Calu3 (cell line): ENCODE data around the gene ASTL. TPM values are rescaled to one million over a fixed set of nuclear protein-coding genes. Genes with fewer than 3 reads are reported as not detected.
A peak's percentile ranks its signal among the peaks of the same experiment; 100 is the strongest.

Experiments used
- BruUV-seq: library from RNA; stranded (reverse); fragments of 400-500 nt; replicated peaks from 2 replicates; lab custom pipeline; 2021; lab: Mats Ljungman, UMichigan
- CTCF ChIA-PET: fragments of 300-600 bp; sonication (Branson Sonifier 250); formaldehyde crosslinking; loops from one replicate; lab custom pipeline; 2022; ENCODE audit warnings: antibody characterized with exemption; lab: Charles Lee
- DNase-seq: peaks from one replicate; pipeline ENCODE4 v3.0.0; 2022
- H3K27ac Mint-ChIP-seq: one replicate; pipeline ENCODE4 v1.8.0; 2022; ENCODE audit warnings: mixed read lengths; ENCODE audit not compliant: unreplicated experiment
- H3K27me3 Mint-ChIP-seq: one replicate; pipeline ENCODE4 v1.8.0; 2022; ENCODE audit warnings: mixed read lengths; ENCODE audit not compliant: unreplicated experiment
- H3K36me3 Mint-ChIP-seq: one replicate; pipeline ENCODE4 v1.8.0; 2022; ENCODE audit warnings: mild to moderate bottlenecking, moderate library complexity, mixed read lengths; ENCODE audit not compliant: insufficient read depth, unreplicated experiment
- H3K4me1 Mint-ChIP-seq: one replicate; pipeline ENCODE4 v1.8.0; 2022; ENCODE audit warnings: mild to moderate bottlenecking, low read depth, mixed read lengths; ENCODE audit not compliant: unreplicated experiment
- H3K4me3 Mint-ChIP-seq: one replicate; pipeline ENCODE4 v1.8.0; 2022; ENCODE audit warnings: mild to moderate bottlenecking, low read depth, moderate library complexity, mixed read lengths; ENCODE audit not compliant: unreplicated experiment
- H3K9me3 Mint-ChIP-seq: one replicate; pipeline ENCODE4 v1.8.0; 2022; ENCODE audit warnings: low read depth, mixed read lengths; ENCODE audit not compliant: unreplicated experiment
- intact Hi-C: fragments of 100-400 bp; cut with micrococcal nuclease; formaldehyde crosslinking; loops from one replicate; pipeline ENCODE4 v1.10.0; 2022; ENCODE audit not compliant: unreplicated experiment
- total RNA-seq: library from RNA; stranded (reverse); gene quantifications from 2 replicates; pipeline ENCODE4 v1.2.3, GENCODE V29; 2022
- TF ChIP-seq, protein P1 (sequence below): fragments of 200-600 bp; IDR thresholded peaks from one replicate; pipeline ENCODE4 v1.8.0; 2022; ENCODE audit warnings: antibody characterized with exemption; ENCODE audit not compliant: unreplicated experiment

The ASTL gene
- total RNA-seq, 1 experiment from 2014 or later, result not detected

DNA sequence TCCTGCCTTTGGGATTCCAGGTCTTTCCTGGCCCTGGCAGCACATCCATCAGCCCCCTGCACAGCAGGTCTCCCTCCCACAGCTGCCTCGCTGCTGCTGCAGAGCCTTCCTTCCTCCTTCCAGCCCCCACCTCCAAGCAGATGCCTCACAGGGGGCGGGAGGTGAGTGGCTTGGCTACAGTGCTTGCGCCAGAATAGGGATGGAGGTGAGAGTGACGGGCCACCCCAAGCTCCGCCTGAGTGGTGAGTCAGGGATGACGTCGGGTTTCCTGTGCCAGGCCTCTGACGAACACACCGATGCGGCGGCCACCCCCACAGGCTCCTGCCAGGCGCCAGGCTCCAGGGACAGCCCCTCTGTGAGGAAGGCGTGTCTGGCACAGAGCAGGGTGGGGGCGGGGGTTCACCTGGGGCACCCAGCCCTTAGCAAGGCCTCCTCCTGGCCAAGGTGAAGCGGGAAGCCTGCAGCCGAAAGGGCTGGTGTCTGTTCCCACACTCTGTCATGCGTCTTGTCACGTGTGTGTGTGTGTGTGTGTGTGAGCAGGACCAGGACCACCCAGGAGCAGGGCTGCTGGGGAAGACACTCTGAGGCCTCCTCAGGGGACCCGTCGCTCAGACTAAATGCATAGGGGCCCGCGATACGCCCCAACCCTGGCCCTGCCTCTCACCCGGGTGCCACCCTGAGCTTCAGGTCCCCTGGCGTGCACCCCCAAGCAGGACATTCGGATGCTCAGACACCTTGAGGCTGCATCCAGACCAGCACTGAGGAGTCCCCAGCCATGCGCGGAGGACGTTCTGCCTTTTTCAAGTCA is 10.3 kb upstream of the ASTL start:
- Mint-ChIP-seq H3K4me1 (peaks cover 15% of the 10 kb centered on the region), H3K4me3 (no peak overlapping the region), H3K27me3 (no peaks in the 10 kb centered on the region), H3K9me3 (no peaks in the 10 kb centered on the region), H3K27ac (no peak overlapping the region), H3K36me3 (peaks cover 28% of the 10 kb centered on the region)
- CTCF ChIA-PET, result no interaction called here
- DNase-seq, result peak; percentile 79
- BruUV-seq, result no TSS peak
- intact Hi-C loops, result no loop called here
- TF ChIP-seq, protein P1, sequence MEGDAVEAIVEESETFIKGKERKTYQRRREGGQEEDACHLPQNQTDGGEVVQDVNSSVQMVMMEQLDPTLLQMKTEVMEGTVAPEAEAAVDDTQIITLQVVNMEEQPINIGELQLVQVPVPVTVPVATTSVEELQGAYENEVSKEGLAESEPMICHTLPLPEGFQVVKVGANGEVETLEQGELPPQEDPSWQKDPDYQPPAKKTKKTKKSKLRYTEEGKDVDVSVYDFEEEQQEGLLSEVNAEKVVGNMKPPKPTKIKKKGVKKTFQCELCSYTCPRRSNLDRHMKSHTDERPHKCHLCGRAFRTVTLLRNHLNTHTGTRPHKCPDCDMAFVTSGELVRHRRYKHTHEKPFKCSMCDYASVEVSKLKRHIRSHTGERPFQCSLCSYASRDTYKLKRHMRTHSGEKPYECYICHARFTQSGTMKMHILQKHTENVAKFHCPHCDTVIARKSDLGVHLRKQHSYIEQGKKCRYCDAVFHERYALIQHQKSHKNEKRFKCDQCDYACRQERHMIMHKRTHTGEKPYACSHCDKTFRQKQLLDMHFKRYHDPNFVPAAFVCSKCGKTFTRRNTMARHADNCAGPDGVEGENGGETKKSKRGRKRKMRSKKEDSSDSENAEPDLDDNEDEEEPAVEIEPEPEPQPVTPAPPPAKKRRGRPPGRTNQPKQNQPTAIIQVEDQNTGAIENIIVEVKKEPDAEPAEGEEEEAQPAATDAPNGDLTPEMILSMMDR, result no peak

DNA sequence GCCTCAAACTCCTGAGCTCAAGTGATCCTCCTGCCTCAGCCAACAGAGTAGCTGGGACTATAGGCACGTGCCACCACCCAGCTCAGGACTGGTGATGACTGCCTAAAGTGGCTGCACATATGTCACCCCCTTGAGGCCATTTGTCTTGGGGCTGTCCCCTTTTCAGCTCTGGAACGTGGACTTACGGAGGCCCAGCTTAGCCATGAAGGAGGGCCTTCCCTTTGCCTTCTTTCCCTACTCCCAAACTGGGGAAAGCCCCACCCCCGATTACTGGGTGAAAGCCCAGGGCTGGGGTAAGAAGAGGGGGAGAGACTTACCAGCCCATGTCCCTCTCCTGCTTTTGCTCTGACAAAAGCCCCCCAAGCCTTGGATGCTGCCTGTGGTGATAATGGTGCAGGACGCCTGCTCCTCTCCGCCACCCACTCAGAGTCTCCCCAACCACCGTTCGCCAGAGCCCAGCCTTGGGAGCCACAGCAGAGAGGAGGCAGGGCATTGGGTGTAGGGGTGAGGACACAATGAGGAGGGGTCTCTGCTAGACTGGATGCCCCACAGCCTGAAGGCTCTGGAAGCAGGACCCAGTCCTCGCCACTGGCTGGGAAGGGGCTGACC is 9.4 kb upstream of the ASTL start:
- Mint-ChIP-seq H3K4me1 (peaks cover 15% of the 10 kb centered on the region), H3K4me3 (no peak overlapping the region), H3K36me3 (peaks cover 35% of the 10 kb centered on the region), H3K27ac (no peak overlapping the region), H3K27me3 (no peaks in the 10 kb centered on the region), H3K9me3 (no peaks in the 10 kb centered on the region)
- no peak for DNase-seq
- CTCF ChIA-PET, result no interaction called here
- no TSS peak for BruUV-seq
- intact Hi-C loops, result no loop called here
- TF ChIP-seq, protein P1, result no peak

DNA sequence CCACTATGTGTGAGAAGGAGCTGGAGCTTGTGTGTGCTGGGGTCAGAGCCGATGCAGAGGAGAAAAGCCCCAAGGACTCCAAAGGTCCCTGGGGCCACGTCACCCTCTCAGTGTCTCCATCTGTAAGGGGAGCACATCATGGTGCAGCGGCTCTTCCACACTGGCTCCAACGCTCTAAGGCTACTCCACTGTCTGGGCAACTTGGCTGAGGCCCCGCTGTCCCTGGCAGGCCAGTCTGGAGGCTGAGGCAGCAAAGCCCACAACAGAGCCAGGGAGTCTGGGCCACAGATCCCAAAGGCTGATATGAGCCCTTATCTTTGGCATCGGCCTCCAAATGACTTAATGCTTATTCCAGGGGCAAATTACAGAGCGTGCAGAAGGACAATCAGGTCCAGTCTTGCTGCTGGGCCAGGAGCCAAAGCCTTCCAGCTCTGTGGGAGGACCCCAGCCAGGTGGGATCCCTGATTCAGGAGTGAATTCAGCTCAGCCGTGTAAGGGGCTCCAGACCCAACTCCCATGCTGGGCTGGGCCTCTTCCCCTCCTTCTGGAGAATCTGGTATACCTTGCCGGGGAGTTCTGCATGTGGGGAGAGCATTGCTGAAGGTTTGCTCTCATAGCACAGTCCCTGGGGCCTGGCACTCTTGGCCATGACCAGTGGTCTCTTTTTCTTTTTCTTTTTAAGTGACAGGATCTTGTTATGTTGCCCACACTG is 8.7 kb upstream of the ASTL start:
- Mint-ChIP-seq H3K36me3 (peaks cover 39% of the 10 kb centered on the region), H3K9me3 (no peaks in the 10 kb centered on the region), H3K27me3 (no peaks in the 10 kb centered on the region), H3K27ac (no peak overlapping the region), H3K4me3 (no peak overlapping the region), H3K4me1 (peaks cover 15% of the 10 kb centered on the region)
- BruUV-seq, result no TSS peak
- TF ChIP-seq, protein P1, result no peak
- intact Hi-C loops, result no loop called here
- DNase-seq, result no peak
- CTCF ChIA-PET, result no interaction called here

DNA sequence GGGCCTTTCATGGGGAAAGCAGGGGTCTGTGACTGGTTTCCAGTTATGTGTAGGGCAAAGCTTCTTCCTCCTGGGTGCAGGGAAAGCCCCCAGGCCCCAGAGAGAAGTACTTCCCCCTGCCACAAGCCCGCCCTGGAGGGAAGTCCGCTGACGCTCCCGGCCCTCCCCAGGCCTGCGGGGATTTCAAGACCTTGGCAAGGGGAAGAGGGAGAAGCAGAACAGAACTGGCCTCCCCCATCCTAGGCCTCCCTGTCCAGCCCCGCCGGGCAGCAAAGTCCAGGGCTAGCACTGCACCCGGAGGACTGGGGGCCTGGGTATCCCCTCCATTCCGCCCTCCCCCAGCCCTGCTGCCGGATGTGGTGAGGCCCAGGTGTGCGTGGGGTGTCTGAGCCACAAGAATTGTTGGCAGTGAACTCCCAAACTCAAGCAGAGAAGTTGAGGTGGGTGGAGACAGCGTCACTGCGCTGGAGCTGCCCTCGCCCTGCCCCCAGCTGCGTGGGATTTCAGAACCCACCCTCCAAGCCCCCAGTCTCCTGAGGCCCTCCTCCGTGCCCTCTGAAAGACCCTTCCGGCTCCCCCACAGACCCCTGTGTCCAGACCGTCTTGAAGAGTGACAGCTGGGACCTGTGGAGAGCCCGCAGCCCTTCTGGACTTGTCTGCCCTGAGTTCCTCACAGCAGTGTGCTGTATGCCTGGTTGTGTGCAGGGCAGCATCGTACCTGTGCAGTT is 8.0 kb upstream of the ASTL start:
- DNase-seq, result no peak
- TF ChIP-seq, protein P1, result no peak
- Mint-ChIP-seq H3K4me3 (peak overlapping the region; percentile 81), H3K9me3 (no peaks in the 10 kb centered on the region), H3K36me3 (peaks cover 39% of the 10 kb centered on the region), H3K27me3 (no peaks in the 10 kb centered on the region), H3K4me1 (peaks cover 15% of the 10 kb centered on the region), H3K27ac (no peak overlapping the region)
- CTCF ChIA-PET, result no interaction called here
- intact Hi-C loops, result no loop called here
- no TSS peak for BruUV-seq
